Measurements from ENCODE around the gene MT1HL1.

GRCh38 chr1:237018896-237019295 lies 14.7 kb upstream of the MT1HL1 start:
- TF ChIP-seq CTCF (IDR thresholded peaks at IDR 0.05) (no peak), POLR2A (IDR thresholded peaks at IDR 0.05) (no peak)

All from testis (tissue), 2 donors.